ENCODE data around the gene ITPR3. TPM values are rescaled to one million over a fixed set of nuclear protein-coding genes. Genes with fewer than 3 reads are reported as not detected.

The ITPR3 gene
- total RNA-seq, 1 donor from 2014 or later, result 17.8 TPM

DNA sequence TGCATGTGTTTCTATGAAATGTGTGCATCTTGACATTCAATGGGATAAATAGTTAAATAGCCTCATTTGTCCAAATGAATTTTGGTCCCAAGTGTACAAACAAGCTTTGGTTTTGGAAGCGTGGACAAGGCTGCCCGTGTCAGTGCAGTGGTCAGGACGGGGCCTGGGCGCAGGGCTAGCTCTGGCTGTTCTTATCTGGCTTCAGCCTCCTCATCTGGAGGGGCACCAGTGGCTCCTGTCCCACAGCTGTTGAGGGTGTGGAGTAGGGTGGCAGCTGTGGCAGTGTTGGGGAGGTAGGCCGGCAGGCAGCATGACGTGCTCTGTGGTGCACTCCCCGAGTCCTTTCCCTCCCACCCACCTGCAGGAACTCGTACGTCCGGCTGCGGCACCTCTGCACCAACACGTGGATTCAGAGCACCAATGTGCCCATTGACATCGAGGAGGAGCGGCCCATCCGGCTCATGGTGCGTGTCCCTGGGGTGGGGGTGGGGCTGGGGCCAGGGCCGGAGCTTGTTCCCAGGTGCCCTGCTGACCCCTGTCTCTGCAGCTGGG lies 43.5 kb downstream of the ITPR3 start:
- no peak for DNase-seq (ENCODE audit: low read depth in 2 of 2)

GRCh38 chr6:33665957-33666356 lies 44.8 kb downstream of the ITPR3 start:
- no peak for DNase-seq (ENCODE audit: low read depth in 2 of 2)

GRCh38 chr6:33667072-33667471 lies 46.0 kb downstream of the ITPR3 start:
- DNase-seq (ENCODE audit: low read depth in 2 of 2), result no peak

DNA sequence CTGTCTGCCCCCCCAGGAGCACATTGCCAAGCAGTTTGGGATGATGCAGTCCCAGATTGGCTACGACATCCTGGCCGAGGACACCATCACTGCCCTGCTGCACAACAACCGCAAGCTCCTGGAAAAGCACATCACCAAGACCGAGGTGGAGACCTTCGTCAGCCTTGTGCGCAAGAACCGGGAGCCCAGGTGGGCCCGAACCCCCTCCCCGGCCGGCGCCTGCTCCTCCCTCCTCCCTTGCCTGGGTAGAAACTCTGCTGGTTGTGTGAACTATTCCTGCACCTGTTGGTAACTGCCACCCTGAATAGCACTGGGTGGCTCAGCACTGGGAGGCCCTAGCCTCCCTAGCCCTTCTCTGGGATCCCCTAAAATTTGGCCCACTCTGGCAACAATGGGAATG lies 46.7 kb downstream of the ITPR3 start:
- DNase-seq (ENCODE audit: low read depth in 2 of 2), result no peak

DNA sequence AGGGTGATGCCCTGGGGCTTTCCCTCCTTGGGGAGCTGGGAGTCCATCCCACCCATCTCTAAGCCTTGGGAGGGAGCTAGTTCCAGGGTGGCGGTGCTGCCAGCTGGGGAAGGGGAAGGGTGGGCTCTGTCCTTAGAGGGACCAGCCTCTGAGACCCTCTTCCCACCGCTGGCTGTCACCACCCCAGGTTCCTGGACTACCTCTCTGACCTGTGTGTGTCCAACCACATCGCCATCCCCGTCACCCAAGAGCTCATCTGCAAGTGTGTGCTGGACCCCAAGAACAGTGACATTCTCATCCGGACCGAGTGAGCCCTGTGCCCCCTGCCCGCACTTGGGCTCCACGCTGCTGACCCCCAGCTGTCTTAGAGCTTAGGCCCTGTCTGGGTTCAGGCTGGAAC lies 47.2 kb downstream of the ITPR3 start:
- DNase-seq (ENCODE audit: low read depth in 2 of 2), result no peak

GRCh38 chr6:33668914-33669313 lies 47.8 kb downstream of the ITPR3 start:
- no peak for DNase-seq (ENCODE audit: low read depth in 2 of 2)

- DNase-seq (ENCODE audit: low read depth in 2 of 2), result no peak
These were observed 49.1 kb downstream of the ITPR3 start for GRCh38 chr6:33670086-33670660.

DNA sequence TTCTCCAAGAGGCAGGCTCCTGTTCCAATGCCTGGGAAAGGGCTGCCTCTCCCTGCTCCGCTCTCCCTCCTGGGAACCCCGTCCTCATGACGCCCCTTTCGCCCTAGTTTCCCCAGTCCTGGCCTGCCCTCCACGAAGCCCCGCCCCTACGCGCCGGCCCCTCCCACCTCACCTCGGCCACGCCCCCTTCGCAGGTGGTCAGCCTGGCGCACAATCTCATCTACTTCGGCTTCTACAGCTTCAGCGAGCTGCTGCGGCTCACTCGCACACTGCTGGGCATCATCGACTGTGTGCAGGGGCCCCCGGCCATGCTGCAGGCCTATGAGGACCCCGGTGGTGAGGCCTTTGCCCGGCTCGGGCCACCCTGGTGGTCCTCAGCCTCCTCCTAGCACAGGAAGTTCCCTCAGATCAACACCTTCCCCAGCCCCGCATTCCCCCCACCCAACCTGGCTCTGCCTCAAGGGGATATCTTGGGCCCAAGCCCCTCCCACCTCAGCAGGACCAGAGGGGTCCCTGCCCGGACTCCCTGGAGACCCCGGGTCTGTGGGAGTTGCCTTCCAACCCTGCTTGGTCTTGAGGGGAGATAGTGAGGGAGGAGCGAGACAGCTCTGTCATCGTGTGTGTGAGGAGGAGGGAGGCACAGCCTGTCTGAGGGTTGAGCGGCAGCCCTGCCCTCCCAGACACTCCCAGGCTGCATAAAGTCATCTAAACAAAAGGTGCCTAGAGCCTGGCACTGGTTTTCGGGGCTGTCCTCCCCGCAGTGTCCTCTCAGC lies 50.0 kb downstream of the ITPR3 start:
- no peak for DNase-seq (ENCODE audit: low read depth in 2 of 2)

- no peak for DNase-seq (ENCODE audit: low read depth in 2 of 2)
These were observed 50.6 kb downstream of the ITPR3 start for GRCh38 chr6:33671744-33672072.

- peak; percentile 71 to 92 for DNase-seq (ENCODE audit: low read depth in 2 of 2)
These were observed 51.7 kb downstream of the ITPR3 start for GRCh38 chr6:33672808-33673207.

GRCh38 chr6:33673851-33674250 lies 52.7 kb downstream of the ITPR3 start:
- DNase-seq (ENCODE audit: low read depth in 2 of 2), result no peak

GRCh38 chr6:33675968-33676367 lies 54.8 kb downstream of the ITPR3 start:
- DNase-seq (ENCODE audit: low read depth in 2 of 2), result no peak

- DNase-seq (ENCODE audit: low read depth in 2 of 2), result no peak
These were observed 55.5 kb downstream of the ITPR3 start for GRCh38 chr6:33676416-33677142.

GRCh38 chr6:33677143-33677660 lies 56.1 kb downstream of the ITPR3 start:
- DNase-seq (ENCODE audit: low read depth in 2 of 2), result no peak

- no peak for DNase-seq (ENCODE audit: low read depth in 2 of 2)
These were observed 56.6 kb downstream of the ITPR3 start for GRCh38 chr6:33677689-33678088.

DNA sequence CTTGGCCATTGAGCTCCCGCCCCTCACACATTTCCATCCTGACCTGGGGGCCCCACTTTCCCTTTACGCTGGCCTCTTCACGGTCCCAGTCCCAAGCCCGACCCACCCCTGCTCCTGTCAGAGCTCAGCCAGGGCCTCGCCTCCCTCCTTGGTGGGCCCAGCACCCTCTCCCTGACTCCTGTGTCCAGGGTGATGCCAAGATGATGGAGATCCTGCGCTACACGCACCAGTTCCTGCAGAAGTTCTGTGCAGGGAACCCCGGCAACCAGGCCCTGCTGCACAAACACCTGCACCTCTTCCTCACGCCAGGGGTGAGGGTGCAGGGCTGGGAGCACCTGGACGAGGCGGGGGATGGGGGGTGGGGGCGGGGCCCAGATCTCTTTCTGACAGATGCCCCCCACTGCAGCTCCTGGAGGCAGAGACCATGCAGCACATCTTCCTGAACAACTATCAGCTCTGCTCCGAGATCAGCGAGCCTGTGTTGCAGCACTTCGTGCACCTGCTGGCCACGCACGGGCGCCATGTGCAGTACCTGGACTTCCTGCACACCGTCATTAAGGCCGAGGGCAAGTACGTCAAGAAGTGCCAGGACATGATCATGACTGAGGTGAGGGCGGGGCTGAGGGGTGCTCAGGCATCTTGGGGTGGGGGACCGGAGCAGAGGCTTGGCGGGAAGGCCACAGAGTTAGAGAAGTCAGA lies 57.3 kb downstream of the ITPR3 start:
- no peak for DNase-seq (ENCODE audit: low read depth in 2 of 2)

DNA sequence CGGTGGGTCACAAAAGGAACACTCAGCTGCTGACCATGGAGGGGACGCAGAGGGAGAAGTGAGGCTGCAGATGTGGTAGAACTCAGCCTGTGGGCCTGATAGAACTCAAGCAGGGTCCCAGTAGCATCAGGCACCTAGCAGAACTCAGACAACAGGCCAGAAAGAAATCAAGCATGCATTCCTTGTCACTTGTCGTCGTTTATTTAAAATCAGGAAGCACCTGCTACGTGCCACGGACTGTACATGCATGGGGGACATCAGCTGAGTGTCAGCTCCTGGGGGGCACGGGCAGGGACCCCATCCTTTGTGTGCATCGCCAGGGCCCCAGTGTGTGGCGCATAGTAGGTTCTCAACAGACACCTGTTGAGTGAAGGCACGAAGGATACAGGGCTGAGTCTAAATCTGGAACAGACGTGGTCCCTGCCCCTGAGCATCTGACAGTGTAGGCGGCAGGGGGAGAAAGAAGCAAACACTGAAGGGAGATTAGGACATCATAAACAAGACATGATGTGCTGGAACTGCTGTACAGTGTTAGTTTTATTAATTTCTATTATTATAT lies 57.9 kb downstream of the ITPR3 start:
- DNase-seq (ENCODE audit: low read depth in 2 of 2), result no peak

DNA sequence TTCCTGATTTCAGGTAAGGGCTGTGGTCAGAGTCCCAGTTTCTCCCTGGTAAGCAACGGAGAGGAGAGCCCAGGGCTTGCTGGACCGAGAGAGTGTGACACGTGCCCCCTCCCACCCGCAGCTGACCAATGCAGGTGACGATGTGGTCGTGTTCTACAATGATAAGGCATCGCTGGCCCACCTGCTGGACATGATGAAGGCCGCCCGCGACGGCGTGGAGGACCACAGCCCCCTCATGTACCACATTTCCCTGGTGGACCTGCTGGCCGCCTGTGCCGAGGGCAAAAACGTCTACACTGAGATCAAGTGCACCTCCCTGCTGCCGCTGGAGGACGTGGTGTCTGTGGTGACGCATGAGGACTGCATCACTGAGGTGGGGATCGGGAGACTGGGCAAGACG lies 58.6 kb downstream of the ITPR3 start:
- DNase-seq (ENCODE audit: low read depth in 2 of 2), result no peak

GRCh38 chr6:33682341-33682740 lies 61.2 kb downstream of the ITPR3 start:
- no peak for DNase-seq (ENCODE audit: low read depth in 2 of 2)

GRCh38 chr6:33683051-33683571 lies 62.0 kb downstream of the ITPR3 start:
- no peak for DNase-seq (ENCODE audit: low read depth in 2 of 2)
